OCI-LY1 (cell line): Measurements from ENCODE around the gene CCDC196.
"Not testable (repeated sequence)": the region's sequence is repeated elsewhere in the genome, so short reads cannot be mapped to it uniquely, and the experiment has no call there.

ENCODE experiments used
- H2AFZ ChIP-seq: fragments of 200-600 bp; sonication (generic), shearing (Covaris generic); 2 replicates; pipeline ENCODE4 v1.6.0; 2014; ENCODE audit warnings: antibody characterized with exemption, mild to moderate bottlenecking, low read length
- H3F3A ChIP-seq: fragments of 200-600 bp; sonication (generic), shearing (Covaris generic); 2 replicates; pipeline ENCODE4 v1.6.0; 2014; ENCODE audit warnings: mild to moderate bottlenecking, antibody characterized with exemption, low read length, moderate library complexity; ENCODE audit not compliant: insufficient read depth
- H3K27ac ChIP-seq: fragments of 200-600 bp; sonication (generic); 2 replicates; pipeline ENCODE4 v1.5.1; 2014; ENCODE audit warnings: low read length, mixed run types, mild to moderate bottlenecking, low read depth; ENCODE audit not compliant: poor library complexity, severe bottlenecking
- H3K27me3 ChIP-seq: fragments of 200-600 bp; sonication (generic); 2 replicates; pipeline ENCODE4 v1.6.0; 2014; ENCODE audit warnings: antibody characterized with exemption, mild to moderate bottlenecking, low read length, moderate library complexity; ENCODE audit not compliant: insufficient read depth
- H3K36me3 ChIP-seq: fragments of 200-600 bp; sonication (generic); 2 replicates; pipeline ENCODE4 v1.6.1; 2014; ENCODE audit warnings: mild to moderate bottlenecking, antibody characterized with exemption, low read length, moderate library complexity, mixed read lengths; ENCODE audit not compliant: insufficient read depth
- H3K4me1 ChIP-seq: fragments of 200-600 bp; sonication (generic); 2 replicates; pipeline ENCODE4 v1.5.1; 2014; ENCODE audit warnings: mild to moderate bottlenecking, low read length, moderate library complexity; ENCODE audit not compliant: insufficient read depth, severe bottlenecking
- H3K4me2 ChIP-seq: fragments of 200-600 bp; sonication (generic), shearing (Covaris generic); 2 replicates; pipeline ENCODE4 v1.6.1; 2014; ENCODE audit warnings: low read length
- H3K4me3 ChIP-seq: fragments of 200-600 bp; sonication (generic); 2 replicates; pipeline ENCODE4 v1.5.1; 2014; ENCODE audit warnings: low read length, low read depth, mild to moderate bottlenecking, mixed read lengths; ENCODE audit not compliant: poor library complexity, severe bottlenecking
- H3K79me2 ChIP-seq: fragments of 200-600 bp; shearing (Covaris generic); 2 replicates; pipeline ENCODE4 v1.6.1; 2016; ENCODE audit warnings: mixed run types, low read length, mixed read lengths; ENCODE audit not compliant: insufficient read depth
- H3K9ac ChIP-seq: fragments of 200-600 bp; sonication (generic), shearing (Covaris generic); 2 replicates; pipeline ENCODE4 v1.6.1; 2014; ENCODE audit warnings: mild to moderate bottlenecking, low read length, mixed read lengths
- H3K9me2 ChIP-seq: fragments of 200-600 bp; sonication (generic), shearing (Covaris generic); 2 replicates; pipeline ENCODE4 v1.6.1; 2014; ENCODE audit warnings: low read depth, mild to moderate bottlenecking, low read length, mixed read lengths
- H3K9me3 ChIP-seq: fragments of 200-600 bp; shearing (Covaris generic); 2 replicates; pipeline ENCODE4 v1.6.1; 2014; ENCODE audit warnings: low read length, mixed read lengths
- H4K20me1 ChIP-seq: fragments of 200-600 bp; sonication (generic), shearing (Covaris generic); 2 replicates; pipeline ENCODE4 v1.6.0; 2016; ENCODE audit warnings: mild to moderate bottlenecking, low read length; ENCODE audit not compliant: insufficient read depth
- EZH2 ChIP-seq: fragments of 200-600 bp; sonication (generic), shearing (Covaris generic); IDR thresholded peaks from 2 replicates; pipeline ENCODE4 v1.8.0; 2017; ENCODE audit warnings: borderline replicate concordance, mixed run types, mild to moderate bottlenecking, antibody characterized with exemption, low read length, moderate library complexity, mixed read lengths
- TF ChIP-seq, protein P1 (sequence below): fragments of 200-600 bp; sonication (generic), shearing (Covaris generic); IDR thresholded peaks from 2 replicates; pipeline ENCODE4 v1.5.1; 2017; ENCODE audit warnings: mild to moderate bottlenecking, antibody characterized with exemption, low read length, moderate library complexity, mixed read lengths

The CCDC196 gene

DNA sequence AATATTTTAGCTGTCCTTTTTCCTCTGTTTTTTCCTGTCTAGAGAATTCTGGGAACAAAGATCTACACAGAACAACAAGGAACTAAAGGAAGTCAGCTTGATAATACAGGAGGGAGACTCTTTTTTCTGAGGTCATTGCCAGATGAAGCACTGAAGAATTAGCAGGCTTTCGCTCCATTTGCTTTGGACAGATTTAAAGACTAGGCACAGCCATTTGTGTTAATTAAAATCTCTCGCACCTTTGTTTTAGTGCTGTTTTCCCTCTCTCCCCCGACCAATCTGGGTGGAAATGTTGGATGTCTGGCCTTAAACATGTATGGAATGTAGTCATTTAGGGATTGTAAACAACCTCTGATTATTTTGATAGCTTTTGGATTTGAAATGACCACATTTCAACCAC, 12.1 kb downstream of the CCDC196 start:
- Histone ChIP-seq H3K9me2 (no peaks in the 10 kb centered on the region), H2AFZ (no peak overlapping the region), H3K36me3 (no peaks in the 10 kb centered on the region), H3K27ac (no peak overlapping the region), H3K27me3 (no peaks in the 10 kb centered on the region), H4K20me1 (no peaks in the 10 kb centered on the region), H3K9ac (no peak overlapping the region), H3K4me2 (no peak overlapping the region), H3K4me3 (no peak overlapping the region), H3K9me3 (no peaks in the 10 kb centered on the region), H3K79me2 (no peaks in the 10 kb centered on the region), H3K4me1 (no peaks in the 10 kb centered on the region), H3F3A (no peaks in the 10 kb centered on the region)
- TF ChIP-seq, protein P1, sequence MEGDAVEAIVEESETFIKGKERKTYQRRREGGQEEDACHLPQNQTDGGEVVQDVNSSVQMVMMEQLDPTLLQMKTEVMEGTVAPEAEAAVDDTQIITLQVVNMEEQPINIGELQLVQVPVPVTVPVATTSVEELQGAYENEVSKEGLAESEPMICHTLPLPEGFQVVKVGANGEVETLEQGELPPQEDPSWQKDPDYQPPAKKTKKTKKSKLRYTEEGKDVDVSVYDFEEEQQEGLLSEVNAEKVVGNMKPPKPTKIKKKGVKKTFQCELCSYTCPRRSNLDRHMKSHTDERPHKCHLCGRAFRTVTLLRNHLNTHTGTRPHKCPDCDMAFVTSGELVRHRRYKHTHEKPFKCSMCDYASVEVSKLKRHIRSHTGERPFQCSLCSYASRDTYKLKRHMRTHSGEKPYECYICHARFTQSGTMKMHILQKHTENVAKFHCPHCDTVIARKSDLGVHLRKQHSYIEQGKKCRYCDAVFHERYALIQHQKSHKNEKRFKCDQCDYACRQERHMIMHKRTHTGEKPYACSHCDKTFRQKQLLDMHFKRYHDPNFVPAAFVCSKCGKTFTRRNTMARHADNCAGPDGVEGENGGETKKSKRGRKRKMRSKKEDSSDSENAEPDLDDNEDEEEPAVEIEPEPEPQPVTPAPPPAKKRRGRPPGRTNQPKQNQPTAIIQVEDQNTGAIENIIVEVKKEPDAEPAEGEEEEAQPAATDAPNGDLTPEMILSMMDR, result no peak
- no peak for TF ChIP-seq EZH2

DNA sequence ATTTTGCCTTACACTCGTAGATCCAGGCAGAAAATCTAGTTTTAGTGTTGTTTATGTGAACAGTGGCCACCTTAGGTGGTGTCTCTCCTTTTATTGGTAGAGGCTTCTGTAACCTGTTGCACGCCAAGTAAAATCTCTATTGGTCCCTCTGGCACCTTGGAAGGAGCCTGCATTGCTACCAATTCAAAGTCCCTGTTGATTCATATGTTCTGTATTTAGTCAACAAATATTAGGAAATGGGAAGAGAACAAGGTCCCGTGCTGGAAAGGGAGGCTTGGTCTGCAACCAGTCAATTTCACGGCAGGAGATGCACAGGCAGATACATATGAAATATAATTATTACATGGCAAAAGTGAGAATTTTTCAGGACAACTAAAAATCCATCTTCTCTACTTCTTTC, 15.4 kb downstream of the CCDC196 start:
- H3K4me1 ChIP-seq, result no peaks in the 10 kb centered on the region
- no peaks in the 10 kb centered on the region for H3K27me3 ChIP-seq
- H3K36me3 ChIP-seq, result no peaks in the 10 kb centered on the region
- no peaks in the 10 kb centered on the region for H3F3A ChIP-seq
- H3K79me2 ChIP-seq, result no peaks in the 10 kb centered on the region
- H3K9me2 ChIP-seq, result no peaks in the 10 kb centered on the region
- H3K27ac ChIP-seq, result no peak overlapping the region
- TF ChIP-seq, protein P1, result no peak
- no peak for TF ChIP-seq EZH2
- no peaks in the 10 kb centered on the region for H4K20me1 ChIP-seq
- H3K9ac ChIP-seq, result no peak overlapping the region
- H3K4me3 ChIP-seq, result no peak overlapping the region
- H2AFZ ChIP-seq, result no peak overlapping the region
- H3K9me3 ChIP-seq, result no peaks in the 10 kb centered on the region
- no peak overlapping the region for H3K4me2 ChIP-seq

DNA sequence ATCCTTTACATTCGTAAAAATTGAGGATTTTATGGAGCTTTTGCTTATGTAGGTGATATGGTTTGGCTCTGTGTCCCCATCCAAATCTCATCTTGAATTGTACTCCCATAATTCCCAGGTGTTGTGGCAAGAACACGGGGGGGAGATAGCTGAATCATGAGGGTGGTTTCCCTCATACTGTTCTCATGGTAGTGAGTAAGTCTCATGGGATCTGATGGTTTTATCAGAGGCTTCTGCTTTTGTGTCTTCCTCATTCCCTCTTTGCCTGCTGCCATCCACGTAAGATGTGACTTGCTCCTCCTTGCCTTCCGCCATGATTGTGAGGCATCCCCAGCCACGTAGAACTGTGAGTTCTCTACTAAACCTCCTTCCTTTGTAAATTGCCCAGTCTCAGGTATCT, 16.7 kb downstream of the CCDC196 start:
- H2AFZ ChIP-seq, H3K36me3 ChIP-seq, H3K27me3 ChIP-seq, H3K4me3 ChIP-seq, H3K9me3 ChIP-seq, H4K20me1 ChIP-seq, H3K27ac ChIP-seq, H3K4me2 ChIP-seq, H3F3A ChIP-seq, H3K4me1 ChIP-seq, H3K9me2 ChIP-seq, H3K9ac ChIP-seq, H3K79me2 ChIP-seq: not testable (repeated sequence)

DNA sequence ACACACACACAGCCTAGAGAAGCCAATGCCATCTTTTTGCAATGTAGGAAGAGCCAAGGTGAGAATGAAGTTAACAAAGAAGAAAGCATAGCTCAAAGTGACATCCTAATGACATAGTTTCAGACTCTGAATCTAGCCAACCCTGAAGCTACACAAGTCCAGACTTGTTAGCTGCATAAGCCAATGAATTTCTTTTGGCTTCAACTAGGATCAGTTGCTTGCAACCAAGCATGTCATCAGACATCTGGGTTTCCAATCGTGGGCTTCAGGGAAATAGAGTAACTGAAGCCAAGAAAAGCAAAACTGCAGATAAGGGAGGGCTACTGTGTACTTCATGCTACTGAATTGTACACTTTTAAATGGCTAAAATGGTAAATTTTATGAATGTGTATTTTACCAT, 17.4 kb downstream of the CCDC196 start:
- Histone ChIP-seq H4K20me1 (no peaks in the 10 kb centered on the region), H3K9me3 (no peaks in the 10 kb centered on the region), H3K4me2 (no peak overlapping the region), H3K9ac (no peak overlapping the region), H3K4me3 (no peak overlapping the region), H3F3A (no peaks in the 10 kb centered on the region), H3K9me2 (no peaks in the 10 kb centered on the region), H3K36me3 (no peaks in the 10 kb centered on the region), H3K27me3 (no peaks in the 10 kb centered on the region; the same call in 1 of the 2 replicates), H3K27ac (no peak overlapping the region), H3K4me1 (no peaks in the 10 kb centered on the region), H2AFZ (no peak overlapping the region), H3K79me2 (no peaks in the 10 kb centered on the region)
- TF ChIP-seq, protein P1, result no peak
- TF ChIP-seq EZH2, result no peak
